ENCODE results near the gene ALDH6A1.
"Not testable (repeated sequence)": the region's sequence is repeated elsewhere in the genome, so short reads cannot be mapped to it uniquely, and the experiment has no call there.

Gene ALDH6A1

DNA sequence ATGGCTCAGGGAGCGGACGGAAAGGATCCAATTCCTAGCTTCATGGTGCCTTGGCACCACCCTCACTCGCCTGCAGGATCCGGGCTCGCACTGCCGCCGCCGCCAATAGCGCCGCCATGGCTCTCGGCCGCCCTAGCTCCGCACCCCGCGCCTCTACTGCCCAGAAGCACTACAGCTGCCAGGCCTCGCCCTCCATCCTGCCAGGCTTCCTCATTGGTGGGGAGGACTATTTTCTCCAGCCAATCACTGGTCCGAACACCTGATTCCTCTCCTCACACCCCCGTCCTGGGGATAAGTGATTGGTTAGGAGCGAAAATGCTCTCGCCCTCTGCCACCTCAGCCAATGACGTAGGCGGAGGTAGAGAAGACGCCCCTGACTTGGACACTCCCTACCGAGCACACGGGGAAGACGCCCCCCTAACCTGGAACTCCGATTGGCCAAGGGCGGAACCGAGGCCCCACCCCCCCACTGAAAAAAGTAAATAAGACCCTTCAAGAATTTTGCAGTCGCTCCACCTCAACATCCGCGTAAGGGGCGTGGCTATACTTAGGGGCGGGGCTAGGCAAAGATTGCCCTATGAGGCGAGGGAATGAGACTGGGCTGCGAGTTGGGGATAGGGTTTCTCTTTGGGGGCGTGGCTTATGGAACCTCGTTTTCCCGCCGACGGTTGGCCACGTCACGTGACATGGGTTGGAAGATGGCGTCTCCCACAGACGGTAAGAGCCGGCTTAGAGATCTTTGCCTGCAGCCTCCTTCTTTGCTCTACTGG lies at the start of gene ALDH6A1, which contains the start of gene LIN52:
Gene ALDH6A1, minus strand, starts transcription at position 177 of the 770 bp plus-strand sequence. Its CDS starts 59 bp downstream, at position 118.
Gene LIN52, plus strand, starts transcription at position 680 of the 770 bp plus-strand sequence. Its CDS starts 19 bp downstream, at position 699.
- DNase-seq: peak; percentile 100

DNA sequence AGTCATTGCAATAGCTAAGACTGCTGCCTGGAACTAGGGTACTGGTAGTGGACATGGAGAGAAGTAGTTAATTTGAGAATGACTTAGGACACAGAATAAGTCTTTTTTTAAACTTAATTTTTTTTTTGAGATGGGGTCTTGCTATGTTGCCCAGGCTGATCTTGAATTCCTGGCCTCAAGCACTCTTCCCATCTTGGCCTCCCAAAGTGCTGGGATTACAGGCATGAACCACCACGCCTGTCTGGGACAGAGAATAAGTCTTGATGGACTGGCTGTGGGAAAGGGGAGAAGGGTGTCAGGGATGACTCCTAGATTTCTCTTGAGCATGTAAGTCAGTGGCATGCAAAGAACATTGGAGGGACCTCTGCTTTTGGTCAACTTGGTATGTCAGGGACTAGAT lies 43.4 kb upstream of the ALDH6A1 start:
- no peak for DNase-seq

GRCh38 chr14:74126315-74127013 lies 42.2 kb upstream of the ALDH6A1 start:
- no peak for DNase-seq

DNA sequence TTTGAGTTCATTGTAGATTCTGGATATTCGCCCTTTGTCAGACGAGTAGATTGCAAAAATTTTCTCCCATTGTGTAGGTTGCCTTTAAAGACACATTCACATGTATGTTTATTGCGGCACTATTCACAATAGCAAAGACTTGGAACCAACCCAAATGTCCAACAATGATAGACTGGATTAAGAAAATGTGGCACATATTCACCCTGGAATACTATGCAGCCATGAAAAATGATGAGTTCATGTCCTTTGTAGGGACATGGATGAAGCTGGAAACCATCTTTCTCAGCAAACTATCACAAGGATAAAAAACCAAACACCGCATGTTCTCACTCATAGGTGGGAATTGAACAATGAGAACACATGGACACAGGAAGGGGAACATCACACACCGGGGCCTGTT lies 41.2 kb upstream of the ALDH6A1 start:
- DNase-seq: not testable (repeated sequence)

DNA sequence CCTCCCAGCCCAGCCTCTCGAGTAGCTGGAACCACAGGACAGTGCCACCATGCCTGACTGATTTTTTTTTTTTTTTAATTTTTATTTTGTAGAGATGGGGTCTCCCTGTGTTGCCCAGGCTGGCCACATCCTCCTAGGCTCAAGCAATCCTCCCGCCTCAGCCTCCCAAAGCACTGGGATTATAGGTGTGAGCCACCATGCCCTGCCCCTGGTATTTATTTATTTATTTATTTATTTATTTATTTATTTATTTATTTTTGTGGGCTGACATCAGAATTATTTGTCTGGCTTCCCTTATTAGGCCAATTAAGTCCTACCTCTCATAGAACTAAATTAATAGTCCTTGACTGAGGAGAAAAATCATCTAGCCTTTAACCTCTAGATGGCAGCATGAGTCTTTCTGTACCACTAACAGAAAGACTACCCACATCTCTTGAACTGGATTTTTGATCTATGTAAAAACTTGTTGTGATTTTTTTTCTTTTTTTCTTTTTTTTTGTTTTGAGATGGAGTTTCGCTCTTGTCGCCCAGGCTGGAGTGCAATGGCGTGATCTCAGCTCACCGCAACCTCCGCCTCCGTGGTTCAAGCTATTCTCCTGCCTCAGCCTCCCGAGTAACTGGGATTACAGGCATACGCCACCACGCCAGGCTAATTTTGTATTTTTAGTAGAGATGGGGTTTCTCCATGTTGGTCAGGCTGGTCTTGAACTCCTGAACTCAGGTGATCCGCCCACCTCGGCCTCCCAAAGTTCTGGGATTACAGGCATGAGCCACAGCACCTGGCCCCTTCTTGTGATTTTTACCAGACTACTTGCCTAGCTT lies 27.4 kb upstream of the ALDH6A1 start:
- peak in 1 of 2 donors; percentile 61 for DNase-seq

DNA sequence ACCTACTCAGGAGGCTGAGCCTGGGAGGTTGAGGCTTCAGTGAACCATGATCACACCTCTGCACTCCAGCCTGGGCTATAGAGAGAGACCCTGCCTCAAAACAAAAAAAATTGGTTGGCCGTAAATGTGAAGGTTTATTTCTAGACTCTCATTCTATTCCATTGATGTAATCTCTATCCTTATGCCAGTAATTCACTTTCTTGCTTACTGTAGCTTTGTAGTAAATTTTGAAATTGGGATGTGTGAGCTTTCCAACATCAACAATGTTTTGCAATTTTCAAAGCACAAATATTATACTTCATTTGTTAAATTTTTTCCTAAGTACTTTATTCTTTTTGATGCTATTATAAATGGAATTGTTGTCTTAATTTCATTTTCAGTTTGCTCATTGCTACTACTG lies 25.1 kb upstream of the ALDH6A1 start:
- no peak for DNase-seq

GRCh38 chr14:74105381-74105780 lies 21.1 kb upstream of the ALDH6A1 start:
- DNase-seq: no peak

GRCh38 chr14:74089251-74090020 lies 5.2 kb upstream of the ALDH6A1 start:
- DNase-seq: peak in 1 of 2 donors; percentile 0

DNA sequence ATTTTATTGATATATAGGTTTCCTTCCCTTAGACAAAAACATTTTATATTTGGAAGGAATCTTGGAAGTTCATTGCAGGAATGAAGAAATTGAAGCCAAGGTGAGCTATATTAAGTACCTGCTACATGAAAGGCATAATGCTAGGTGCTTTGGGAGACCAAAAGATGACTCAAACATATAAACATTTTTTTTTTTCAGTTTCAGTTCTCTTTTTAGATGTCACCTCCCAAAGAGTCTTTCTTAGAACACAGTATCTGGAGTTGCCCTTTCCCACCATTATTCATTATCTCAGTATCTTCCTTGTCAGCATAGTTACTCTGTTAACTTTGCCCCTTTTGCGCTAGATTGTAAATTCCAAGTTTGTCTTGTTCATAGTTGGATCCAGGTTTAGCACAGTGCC lies 1.6 kb upstream of the ALDH6A1 start:
- DNase-seq: peak in 1 of 2 donors; percentile 0

DNA sequence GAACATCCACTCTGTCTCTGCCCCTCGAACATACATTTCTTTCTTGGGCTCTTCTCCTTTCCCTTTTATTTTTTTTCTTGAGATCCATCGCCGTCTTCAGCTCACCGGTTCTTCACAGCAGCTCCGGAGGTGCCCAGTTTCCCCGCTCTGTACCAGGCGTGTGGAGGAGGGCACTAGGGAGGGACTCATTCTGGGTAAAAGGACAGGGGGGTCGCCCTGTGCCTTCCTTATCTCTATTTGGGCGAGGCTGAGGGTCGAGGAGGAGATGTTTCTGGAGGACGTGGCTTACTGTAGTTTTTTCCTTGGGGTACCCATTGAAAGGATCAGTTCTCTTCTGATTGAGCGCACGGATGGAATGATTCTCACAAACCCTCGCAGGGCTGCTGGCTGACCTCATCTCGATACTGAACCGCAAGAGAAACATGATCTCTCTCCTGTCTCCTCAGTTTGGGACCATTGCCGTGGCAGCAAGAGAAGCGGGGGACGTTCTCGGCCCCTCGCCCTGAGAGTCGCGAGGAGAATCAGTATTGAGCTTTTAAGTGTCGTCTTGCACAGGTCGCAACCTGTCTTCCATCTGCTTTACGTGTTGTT lies 889 bp upstream of the ALDH6A1 start:
- no peak for DNase-seq

GRCh38 chr14:74083784-74084276 lies 423 bp downstream of the ALDH6A1 start:
- no peak for DNase-seq

- no peak for DNase-seq
Observed at GRCh38 chr14:74083161-74083560, 1.1 kb downstream of the ALDH6A1 start.

DNA sequence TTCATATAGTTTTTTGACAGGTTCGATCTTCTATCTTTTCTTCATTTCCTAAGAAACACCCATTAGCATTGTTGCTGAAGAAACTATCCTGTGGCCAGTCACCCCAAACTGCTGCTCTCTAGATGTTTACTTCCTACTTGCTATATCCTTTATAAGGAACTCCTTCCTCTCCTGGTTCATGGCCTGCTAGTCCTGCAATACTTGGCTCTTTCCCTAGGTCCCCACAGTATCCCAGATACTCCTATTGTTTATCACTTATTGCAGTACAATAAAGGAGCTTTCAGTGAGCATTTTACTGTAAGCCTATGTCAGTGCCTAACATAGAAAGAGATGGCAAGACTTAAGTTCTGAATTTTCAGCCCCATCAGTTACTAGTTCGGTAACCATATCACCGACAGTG lies 2.8 kb downstream of the ALDH6A1 start:
- no peak for DNase-seq

DNA sequence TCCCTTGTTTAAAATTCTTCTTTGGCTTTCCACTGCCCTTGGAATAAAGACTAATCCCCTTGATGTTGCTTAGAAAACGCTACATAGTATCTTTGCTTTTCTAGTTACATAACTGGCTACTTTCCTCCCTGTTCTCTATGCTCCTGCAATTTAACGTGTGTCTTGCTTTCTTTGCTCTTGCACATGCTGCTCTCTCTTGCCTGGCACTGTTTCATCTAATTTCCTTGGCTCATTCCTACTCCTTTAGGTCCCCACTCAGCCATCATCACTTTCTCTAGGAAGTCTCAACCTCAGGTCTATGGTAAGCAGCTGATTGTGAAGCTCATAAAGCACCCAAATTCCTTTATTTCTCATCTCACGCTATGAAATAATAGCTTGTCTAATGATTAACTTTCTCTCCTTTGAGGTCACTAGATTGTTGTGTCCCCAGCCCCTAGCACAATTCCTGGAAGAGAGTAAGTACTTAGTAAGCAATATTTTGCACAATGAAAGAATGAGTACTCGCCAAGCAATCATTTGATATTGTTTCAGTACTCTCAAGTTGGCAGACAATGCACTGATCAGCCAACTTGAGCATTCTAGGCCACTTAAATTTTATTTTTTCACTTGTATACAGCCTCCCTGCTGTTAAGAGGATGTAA lies 3.3 kb downstream of the ALDH6A1 start:
- no peak for DNase-seq

GRCh38 chr14:74077401-74077800 lies 6.9 kb downstream of the ALDH6A1 start:
- DNase-seq: no peak

GRCh38 chr14:74065746-74066575 lies 18.3 kb downstream of the ALDH6A1 start:
- DNase-seq: no peak

DNA sequence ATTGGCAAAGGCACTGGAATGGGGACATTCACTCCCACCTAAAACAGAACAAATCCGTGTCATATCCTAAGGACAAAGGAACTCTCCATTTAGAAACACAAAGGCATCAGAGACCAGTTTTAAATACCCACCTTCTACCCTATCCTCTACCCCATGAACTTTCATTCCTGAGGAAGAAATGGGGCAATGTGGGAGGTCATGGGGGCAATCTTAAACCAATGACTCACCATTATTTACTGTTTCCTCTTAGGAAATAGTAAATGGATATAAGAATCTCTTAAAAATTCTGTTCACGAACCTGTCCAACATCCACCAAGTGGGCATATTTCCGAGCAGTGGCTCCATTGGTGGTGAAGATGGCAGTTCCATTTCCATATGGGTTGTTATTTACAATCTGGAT lies 19.4 kb downstream of the ALDH6A1 start:
- no peak for DNase-seq

DNA sequence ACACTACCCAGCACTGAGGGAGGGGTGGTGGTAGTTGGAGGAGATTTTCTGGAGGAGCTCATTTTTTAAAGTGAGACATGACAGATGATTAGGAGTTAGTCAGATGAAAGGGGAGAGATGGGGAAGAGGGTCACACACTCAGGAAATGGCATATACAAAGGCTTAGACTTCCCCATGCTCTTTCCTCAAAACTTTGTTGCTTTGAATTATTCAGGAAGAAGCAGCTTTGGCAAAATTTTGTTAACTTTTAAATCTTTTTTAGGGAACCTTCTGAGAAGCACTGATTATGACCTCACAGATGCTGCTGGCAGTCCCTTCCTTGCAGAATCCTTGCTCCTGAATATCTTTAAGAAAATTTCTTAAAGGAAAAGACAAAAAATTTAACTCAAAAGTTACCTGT lies 19.8 kb downstream of the ALDH6A1 start:
- DNase-seq: no peak

- DNase-seq: no peak
Observed at GRCh38 chr14:74062809-74063150, 21.5 kb downstream of the ALDH6A1 start.

- DNase-seq: no peak
Observed at GRCh38 chr14:74049876-74050495, 34.3 kb downstream of the ALDH6A1 start.
